Measurements from ENCODE around the gene AKIP1. TPM values are rescaled to one million over a fixed set of nuclear protein-coding genes. Genes with fewer than 3 reads are reported as not detected.

Gene AKIP1
- total and polyA plus RNA-seq, 2 of the 8 experiments (the other 6 are each of a cell fraction or from before 2014, with no cell fraction given): 17.8 to 29.6 TPM

DNA sequence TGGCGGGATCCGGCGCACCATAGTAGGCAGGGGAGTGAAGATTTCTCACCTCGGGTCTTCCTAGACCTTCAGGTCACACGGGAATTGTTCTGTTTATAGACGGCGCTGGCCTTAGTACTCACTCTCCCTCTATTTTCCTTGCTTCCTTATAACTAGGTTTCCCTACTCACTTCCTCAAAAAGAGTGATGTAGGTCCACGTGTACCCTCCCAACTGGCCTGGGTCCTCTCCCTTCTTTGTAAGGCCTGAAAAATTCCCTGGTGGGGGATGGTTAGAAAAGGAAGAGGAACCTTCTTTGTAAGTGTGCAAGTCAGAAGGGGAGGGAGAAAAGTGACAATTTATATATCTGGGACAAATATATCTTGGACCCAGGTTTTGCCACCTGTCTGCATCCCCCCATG, 56.2 kb downstream of the AKIP1 start:
- Histone ChIP-seq H3K9me3 (ENCODE audit: insufficient read depth in 2 of 2, low read depth in 1 of 2, low read length in 1 of 2) (no peaks in the 10 kb centered on the region), H3K79me2 (ENCODE audit: control insufficient read depth in 1 of 2, insufficient read depth in 2 of 2, low read length in 2 of 2) (peaks cover 0 to 3% of the 10 kb centered on the region in 2 experiments; a peak in 1 of 4 replicates), H4K91ac (replicated peaks; ENCODE audit: insufficient read length, low read length) (no peak overlapping the region), H2BK120ac (replicated peaks; ENCODE audit: low read depth, low read length) (no peak overlapping the region), H4K20me1 (replicated peaks in 1 of 2; ENCODE audit: control insufficient read depth in 1 of 2, insufficient read depth in 2 of 2, low read length in 2 of 2) (no peaks in the 10 kb centered on the region), H2BK12ac (ENCODE audit: low read depth, low read length) (no peak overlapping the region), H3K18ac (ENCODE audit: extremely low read depth, low read length) (no peak overlapping the region), H2AK5ac (ENCODE audit: low read depth, low read length) (no peak overlapping the region), H3K4me1 (replicated peaks in 1 of 4; ENCODE audit: control insufficient read depth in 3 of 4, insufficient read depth in 4 of 4, low read length in 3 of 4) (peaks cover 0 to 4% (median 2%) of the 10 kb centered on the region in 4 experiments; a peak in 3 of 7 replicates), H3K27me3 (replicated peaks in 1 of 4; ENCODE audit: control insufficient read depth in 3 of 4, extremely low read depth in 1 of 4, insufficient read depth in 3 of 4, low read length in 3 of 4) (no peaks in the 10 kb centered on the region), H4K8ac (ENCODE audit: extremely low read depth, insufficient read depth, low read length) (no peak overlapping the region), H2BK5ac (ENCODE audit: low read depth, low read length) (no peak overlapping the region), H3K14ac (ENCODE audit: insufficient read length) (no peak overlapping the region), H2BK20ac (ENCODE audit: low read length) (no peak overlapping the region), H3K79me1 (ENCODE audit: low read depth, low read length) (peaks cover 3% of the 10 kb centered on the region; the same call in 1 of the 2 replicates), H2BK15ac (ENCODE audit: low read length) (no peak overlapping the region), H3K4ac (replicated peaks; ENCODE audit: insufficient read length, low read depth, low read length) (no peak overlapping the region), H4K5ac (ENCODE audit: insufficient read length, low read depth, low read length) (no peak overlapping the region), H3K36me3 (ENCODE audit: control insufficient read depth in 2 of 4, insufficient read depth in 4 of 4, low read length in 3 of 4) (no peaks in the 10 kb centered on the region), H3K27ac (ENCODE audit: low read depth, low read length) (no peak overlapping the region), H3K4me2 (ENCODE audit: insufficient read depth in 1 of 2, low read depth in 2 of 2, low read length in 2 of 2) (no peak overlapping the region), H3K23ac (ENCODE audit: insufficient read length) (no peak overlapping the region), H3K9ac (replicated peaks in 1 of 4; ENCODE audit: extremely low read depth in 1 of 4, low read depth in 3 of 4, low read length in 3 of 4) (no peak overlapping the region), H2AFZ (ENCODE audit: low read length) (no peak overlapping the region), H3K56ac (replicated peaks; ENCODE audit: insufficient read length, low read depth, low read length) (no peak overlapping the region), H3K23me2 (ENCODE audit: low read depth, low read length) (peaks cover 12% of the 10 kb centered on the region), H3K4me3 (ENCODE audit: extremely low read depth in 1 of 4, insufficient read depth in 2 of 4, low read depth in 3 of 4, low read length in 4 of 4) (no peak overlapping the region)
- 86% methylated on average over 8 of the region's 8 CpGs; no CpG with 5 or more reads in 1 of the 2 experiments for WGBS, 2 experiments (ENCODE audit: extremely low coverage in 1 of 2, insufficient coverage in 1 of 2, insufficient read length in 1 of 2, insufficient replicate concordance in 2 of 2, low coverage in 1 of 2, low lambda C conversion rate in 2 of 2, missing lambda C conversion rate in 1 of 2)
- ChIA-PET POLR2A (ENCODE audit: partially characterized antibody) (no interaction called here), CTCF (ENCODE audit: partially characterized antibody) (interaction anchor here (0.6 to 1.6 kb wide), 2 partner anchors 49 to 201 kb away, joined by 3 to 5 read pairs; no protein-coding TSS in a partner anchor)
- FAIRE-seq (no peak), DNase-seq (ENCODE audit: low read depth in 1 of 2, low spot score in 2 of 2) (no peak)
- TF ChIP-seq, protein P1, sequence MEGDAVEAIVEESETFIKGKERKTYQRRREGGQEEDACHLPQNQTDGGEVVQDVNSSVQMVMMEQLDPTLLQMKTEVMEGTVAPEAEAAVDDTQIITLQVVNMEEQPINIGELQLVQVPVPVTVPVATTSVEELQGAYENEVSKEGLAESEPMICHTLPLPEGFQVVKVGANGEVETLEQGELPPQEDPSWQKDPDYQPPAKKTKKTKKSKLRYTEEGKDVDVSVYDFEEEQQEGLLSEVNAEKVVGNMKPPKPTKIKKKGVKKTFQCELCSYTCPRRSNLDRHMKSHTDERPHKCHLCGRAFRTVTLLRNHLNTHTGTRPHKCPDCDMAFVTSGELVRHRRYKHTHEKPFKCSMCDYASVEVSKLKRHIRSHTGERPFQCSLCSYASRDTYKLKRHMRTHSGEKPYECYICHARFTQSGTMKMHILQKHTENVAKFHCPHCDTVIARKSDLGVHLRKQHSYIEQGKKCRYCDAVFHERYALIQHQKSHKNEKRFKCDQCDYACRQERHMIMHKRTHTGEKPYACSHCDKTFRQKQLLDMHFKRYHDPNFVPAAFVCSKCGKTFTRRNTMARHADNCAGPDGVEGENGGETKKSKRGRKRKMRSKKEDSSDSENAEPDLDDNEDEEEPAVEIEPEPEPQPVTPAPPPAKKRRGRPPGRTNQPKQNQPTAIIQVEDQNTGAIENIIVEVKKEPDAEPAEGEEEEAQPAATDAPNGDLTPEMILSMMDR (IDR thresholded peaks at IDR 0.05; ENCODE audit: control extremely low read depth in 1 of 3, insufficient read depth in 1 of 3, low read depth in 1 of 3, low read length in 3 of 3): no peak
- TF ChIP-seq EZH2 (IDR thresholded peaks at IDR 0.05; ENCODE audit: low read depth, low read length, severe bottlenecking) (no peak), KDM5A (IDR thresholded peaks at IDR 0.05; ENCODE audit: low read length) (no peak), RXRA (IDR thresholded peaks at IDR 0.05; ENCODE audit: insufficient read depth, low read depth, low read length) (no peak), POLR2A (IDR thresholded peaks at IDR 0.05; ENCODE audit: control extremely low read depth in 1 of 2, low read depth in 2 of 2, low read length in 2 of 2) (no peak), SIN3A (conservative IDR thresholded peaks at IDR 0.05 in 1 of 2, IDR thresholded peaks at IDR 0.05 in 1 of 2; ENCODE audit: low read depth in 1 of 2, low read length in 2 of 2) (no peak), PHF8 (conservative IDR thresholded peaks at IDR 0.05; ENCODE audit: low read depth, low read length) (no peak), CBX8 (IDR thresholded peaks at IDR 0.05; ENCODE audit: borderline replicate concordance, low read depth, low read length) (no peak), SIX5 (IDR thresholded peaks at IDR 0.05; ENCODE audit: low read depth, low read length) (no peak), NRF1 (IDR thresholded peaks at IDR 0.05; ENCODE audit: low read depth, low read length) (no peak), RAD21 (IDR thresholded peaks at IDR 0.05 in 1 of 2, conservative IDR thresholded peaks at IDR 0.05 in 1 of 2; ENCODE audit: low read depth in 2 of 2, low read length in 2 of 2) (no peak)

Measured in H1 (cell line).